ENCODE data around the gene NF2.

Gene NF2

GRCh38 chr22:29704528-29705285 is 101.3 kb downstream of the NF2 start:
- no peak for DNase-seq

- no peak for DNase-seq
Measured at GRCh38 chr22:29705651-29706050, 102.2 kb downstream of the NF2 start.

- no peak for DNase-seq
Measured at GRCh38 chr22:29706486-29706885, 103.1 kb downstream of the NF2 start.

GRCh38 chr22:29707010-29707409 is 103.6 kb downstream of the NF2 start:
- no peak for DNase-seq

- no peak for DNase-seq
Measured at GRCh38 chr22:29707471-29707870, 104.0 kb downstream of the NF2 start.

GRCh38 chr22:29710193-29710592 is 106.8 kb downstream of the NF2 start:
- DNase-seq = no peak

GRCh38 chr22:29710922-29711593 is 107.6 kb downstream of the NF2 start:
- no peak for DNase-seq

GRCh38 chr22:29712119-29712518 is 108.7 kb downstream of the NF2 start:
- DNase-seq = no peak

GRCh38 chr22:29713156-29713727 is 109.8 kb downstream of the NF2 start:
- no peak for DNase-seq

GRCh38 chr22:29715240-29715639 is 111.8 kb downstream of the NF2 start:
- no peak for DNase-seq

GRCh38 chr22:29715705-29716104 is 112.3 kb downstream of the NF2 start:
- no peak for DNase-seq

GRCh38 chr22:29716814-29717545 is 113.5 kb downstream of the NF2 start:
- peak; percentile 47 for DNase-seq

- no peak for DNase-seq
Measured at GRCh38 chr22:29717789-29718188, 114.4 kb downstream of the NF2 start.

GRCh38 chr22:29718949-29719898 is 115.8 kb downstream of the NF2 start:
- no peak for DNase-seq

- no peak for DNase-seq
Measured at GRCh38 chr22:29719899-29720645, 116.6 kb downstream of the NF2 start, which contains the start of gene CABP7. Gene CABP7, plus strand, starts transcription at chr22:29720003. Its CDS starts 422 bp downstream, at chr22:29720425.

GRCh38 chr22:29720811-29721323 is 117.4 kb downstream of the NF2 start:
- no peak for DNase-seq

GRCh38 chr22:29722151-29722550 is 118.7 kb downstream of the NF2 start:
- no peak for DNase-seq

- no peak for DNase-seq
Measured at GRCh38 chr22:29722587-29722986, 119.2 kb downstream of the NF2 start.

GRCh38 chr22:29723766-29724165 is 120.3 kb downstream of the NF2 start:
- DNase-seq = no peak

- DNase-seq = no peak
Measured at GRCh38 chr22:29724843-29725242, 121.4 kb downstream of the NF2 start.

- DNase-seq = no peak
Measured at GRCh38 chr22:29726106-29726505, 122.7 kb downstream of the NF2 start.
